OCI-LY1 (cell line): ENCODE data around the gene CARD6.

Experiments used
- EZH2 ChIP-seq: fragments of 200-600 bp; sonication (generic), shearing (Covaris generic); IDR thresholded peaks from 2 replicates; pipeline ENCODE4 v1.8.0; 2017; ENCODE audit warnings: borderline replicate concordance, mixed run types, mild to moderate bottlenecking, antibody characterized with exemption, low read length, moderate library complexity, mixed read lengths
- TF ChIP-seq, protein P1 (sequence below): fragments of 200-600 bp; sonication (generic), shearing (Covaris generic); IDR thresholded peaks from 2 replicates; pipeline ENCODE4 v1.5.1; 2017; ENCODE audit warnings: mild to moderate bottlenecking, antibody characterized with exemption, low read length, moderate library complexity, mixed read lengths

DNA sequence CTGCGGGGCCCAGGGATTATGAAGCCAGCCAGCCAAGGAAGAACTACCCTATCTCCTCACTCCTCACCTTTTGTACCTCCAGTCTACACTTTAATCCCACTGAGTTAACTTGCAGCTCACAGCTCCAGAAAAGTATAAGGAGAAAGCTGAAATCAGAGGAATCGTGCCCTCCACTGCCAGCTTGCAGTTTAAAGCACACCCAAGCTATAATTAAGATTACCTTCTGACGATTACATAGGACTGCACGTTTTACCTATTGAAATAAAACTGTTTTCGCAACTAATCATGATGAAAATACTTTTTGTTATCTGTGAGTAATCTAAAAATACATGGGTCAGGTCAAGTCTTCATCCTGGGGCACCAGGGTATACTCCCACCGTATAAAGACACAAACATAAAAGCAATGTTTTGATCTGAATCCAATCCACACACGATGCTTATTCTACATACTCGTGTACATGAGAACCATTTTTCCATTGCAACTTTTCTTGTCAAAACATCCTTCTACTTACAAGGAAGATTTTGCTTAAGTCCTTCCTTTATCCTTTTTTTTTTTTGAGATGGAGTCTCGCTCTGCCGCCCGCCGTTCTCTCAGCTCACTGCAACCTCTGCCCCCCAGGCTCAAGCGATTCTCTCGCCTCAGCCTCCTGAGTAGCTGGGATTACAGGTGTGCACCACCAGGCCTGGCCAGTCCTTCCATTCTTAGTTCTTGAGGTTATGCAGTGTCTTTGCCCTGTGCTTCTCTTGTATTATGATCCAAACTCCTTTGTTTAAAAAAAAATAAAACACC, 13.8 kb upstream of the CARD6 start:
- TF ChIP-seq, protein P1, sequence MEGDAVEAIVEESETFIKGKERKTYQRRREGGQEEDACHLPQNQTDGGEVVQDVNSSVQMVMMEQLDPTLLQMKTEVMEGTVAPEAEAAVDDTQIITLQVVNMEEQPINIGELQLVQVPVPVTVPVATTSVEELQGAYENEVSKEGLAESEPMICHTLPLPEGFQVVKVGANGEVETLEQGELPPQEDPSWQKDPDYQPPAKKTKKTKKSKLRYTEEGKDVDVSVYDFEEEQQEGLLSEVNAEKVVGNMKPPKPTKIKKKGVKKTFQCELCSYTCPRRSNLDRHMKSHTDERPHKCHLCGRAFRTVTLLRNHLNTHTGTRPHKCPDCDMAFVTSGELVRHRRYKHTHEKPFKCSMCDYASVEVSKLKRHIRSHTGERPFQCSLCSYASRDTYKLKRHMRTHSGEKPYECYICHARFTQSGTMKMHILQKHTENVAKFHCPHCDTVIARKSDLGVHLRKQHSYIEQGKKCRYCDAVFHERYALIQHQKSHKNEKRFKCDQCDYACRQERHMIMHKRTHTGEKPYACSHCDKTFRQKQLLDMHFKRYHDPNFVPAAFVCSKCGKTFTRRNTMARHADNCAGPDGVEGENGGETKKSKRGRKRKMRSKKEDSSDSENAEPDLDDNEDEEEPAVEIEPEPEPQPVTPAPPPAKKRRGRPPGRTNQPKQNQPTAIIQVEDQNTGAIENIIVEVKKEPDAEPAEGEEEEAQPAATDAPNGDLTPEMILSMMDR: no peak
- no peak for TF ChIP-seq EZH2
